HepG2 (cell line): ENCODE results near the gene GNAI2. TPM values are rescaled to one million over a fixed set of nuclear protein-coding genes. Genes with fewer than 3 reads are reported as not detected.

Source experiments
- CREM ChIP-seq, 2 experiments: sonication (generic) in 1 of 2; formaldehyde crosslinking in 1 of 2; IDR thresholded peaks; 2 replicates each; pipeline versions ENCODE4 v1.4.0 to v1.6.1; 2016 to 2020; ENCODE audit warnings: antibody characterized with exemption in 1 of 2, mild to moderate bottlenecking in 1 of 2, missing genetic modification reagents in 1 of 2
- REPIN1 ChIP-seq: sonication (generic); formaldehyde crosslinking; IDR thresholded peaks from 2 replicates; pipeline ENCODE4 v1.8.0; 2022; ENCODE audit warnings: missing genetic modification reagents, low read depth, mild to moderate bottlenecking, borderline replicate concordance
- ZBTB20 ChIP-seq: sonication (generic); formaldehyde crosslinking; IDR thresholded peaks from 2 replicates; pipeline ENCODE4 v1.8.1; 2023; ENCODE audit warnings: missing genetic modification reagents, low read depth, mild to moderate bottlenecking, borderline replicate concordance
- ZNF460 ChIP-seq: sonication (generic); formaldehyde crosslinking; IDR thresholded peaks from 2 replicates; pipeline ENCODE4 v1.5.1; 2020; ENCODE audit warnings: missing genetic modification reagents, mild to moderate bottlenecking, borderline replicate concordance
- polyA plus RNA-seq, 8 experiments: library from polyadenylated mRNA; depleted of rRNA in 3 of 8; stranded (reverse) in 7 of 8; unstranded in 1 of 8; fragments of >200 nt; fragmentation: Illumina TruSeq in 4 of 8; extraction: Trizol in 4 of 8; gene quantifications; 2 replicates each; pipeline versions ENCODE4 v1.2.1 to v1.2.3, GENCODE V29; 2011 to 2016; ENCODE audit warnings: low read depth in 4 of 8, missing spikeins in 1 of 8, mixed read lengths in 1 of 8; ENCODE audit not compliant: insufficient read depth in 1 of 8
- total RNA-seq, 5 experiments: library from RNA; depleted of rRNA; stranded (reverse); fragments of >200 nt; fragmentation: Illumina TruSeq; extraction: Trizol; gene quantifications; 2 replicates each; pipeline ENCODE4 v1.2.3, GENCODE V29; 2016; ENCODE audit warnings: low read depth in 1 of 5
- TF ChIP-seq, protein P1 (sequence below): sonication (generic); formaldehyde crosslinking; IDR thresholded peaks from one replicate; pipeline ENCODE4 v1.5.1; 2020; ENCODE audit warnings: mild to moderate bottlenecking, missing genetic modification reagents; ENCODE audit errors: not compliant biosample characterization
- TF ChIP-seq, protein P2 (sequence below): sonication (generic); formaldehyde crosslinking; IDR thresholded peaks from 2 replicates; pipeline ENCODE4 v1.4.0; 2020; ENCODE audit warnings: missing genetic modification reagents
- TF ChIP-seq, protein P3 (sequence below): sonication (generic); formaldehyde crosslinking; IDR thresholded peaks from 2 replicates; pipeline ENCODE4 v1.8.0; 2023; ENCODE audit warnings: mild to moderate bottlenecking, missing genetic modification reagents
- TF ChIP-seq, protein P4 (sequence below): sonication (generic); formaldehyde crosslinking; conservative IDR thresholded peaks from 2 replicates; pipeline ENCODE4 v1.4.0; 2020; ENCODE audit warnings: mild to moderate bottlenecking, missing genetic modification reagents, moderate library complexity

The GNAI2 gene
- total and polyA plus RNA-seq, 2 of the 13 experiments (the other 11 are each of a cell fraction or from before 2014, with no cell fraction given), result 51.1 to 66.2 TPM

DNA sequence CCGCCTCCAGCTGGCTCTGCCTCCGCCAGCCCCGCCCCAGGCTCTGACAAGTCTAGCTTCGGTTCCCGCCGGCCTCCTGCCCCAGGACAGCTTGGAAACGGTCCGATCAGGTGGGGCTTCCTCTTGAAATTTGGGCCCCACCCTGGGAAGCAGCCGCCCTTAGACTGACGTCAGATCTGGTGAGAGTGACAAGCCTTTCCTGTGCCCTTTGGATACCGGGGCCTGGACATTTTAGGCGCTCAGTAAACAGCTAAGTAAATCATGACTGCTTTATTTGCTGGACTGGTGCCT is 63.6 kb downstream of the GNAI2 start (continued):
- TF ChIP-seq, protein P1, sequence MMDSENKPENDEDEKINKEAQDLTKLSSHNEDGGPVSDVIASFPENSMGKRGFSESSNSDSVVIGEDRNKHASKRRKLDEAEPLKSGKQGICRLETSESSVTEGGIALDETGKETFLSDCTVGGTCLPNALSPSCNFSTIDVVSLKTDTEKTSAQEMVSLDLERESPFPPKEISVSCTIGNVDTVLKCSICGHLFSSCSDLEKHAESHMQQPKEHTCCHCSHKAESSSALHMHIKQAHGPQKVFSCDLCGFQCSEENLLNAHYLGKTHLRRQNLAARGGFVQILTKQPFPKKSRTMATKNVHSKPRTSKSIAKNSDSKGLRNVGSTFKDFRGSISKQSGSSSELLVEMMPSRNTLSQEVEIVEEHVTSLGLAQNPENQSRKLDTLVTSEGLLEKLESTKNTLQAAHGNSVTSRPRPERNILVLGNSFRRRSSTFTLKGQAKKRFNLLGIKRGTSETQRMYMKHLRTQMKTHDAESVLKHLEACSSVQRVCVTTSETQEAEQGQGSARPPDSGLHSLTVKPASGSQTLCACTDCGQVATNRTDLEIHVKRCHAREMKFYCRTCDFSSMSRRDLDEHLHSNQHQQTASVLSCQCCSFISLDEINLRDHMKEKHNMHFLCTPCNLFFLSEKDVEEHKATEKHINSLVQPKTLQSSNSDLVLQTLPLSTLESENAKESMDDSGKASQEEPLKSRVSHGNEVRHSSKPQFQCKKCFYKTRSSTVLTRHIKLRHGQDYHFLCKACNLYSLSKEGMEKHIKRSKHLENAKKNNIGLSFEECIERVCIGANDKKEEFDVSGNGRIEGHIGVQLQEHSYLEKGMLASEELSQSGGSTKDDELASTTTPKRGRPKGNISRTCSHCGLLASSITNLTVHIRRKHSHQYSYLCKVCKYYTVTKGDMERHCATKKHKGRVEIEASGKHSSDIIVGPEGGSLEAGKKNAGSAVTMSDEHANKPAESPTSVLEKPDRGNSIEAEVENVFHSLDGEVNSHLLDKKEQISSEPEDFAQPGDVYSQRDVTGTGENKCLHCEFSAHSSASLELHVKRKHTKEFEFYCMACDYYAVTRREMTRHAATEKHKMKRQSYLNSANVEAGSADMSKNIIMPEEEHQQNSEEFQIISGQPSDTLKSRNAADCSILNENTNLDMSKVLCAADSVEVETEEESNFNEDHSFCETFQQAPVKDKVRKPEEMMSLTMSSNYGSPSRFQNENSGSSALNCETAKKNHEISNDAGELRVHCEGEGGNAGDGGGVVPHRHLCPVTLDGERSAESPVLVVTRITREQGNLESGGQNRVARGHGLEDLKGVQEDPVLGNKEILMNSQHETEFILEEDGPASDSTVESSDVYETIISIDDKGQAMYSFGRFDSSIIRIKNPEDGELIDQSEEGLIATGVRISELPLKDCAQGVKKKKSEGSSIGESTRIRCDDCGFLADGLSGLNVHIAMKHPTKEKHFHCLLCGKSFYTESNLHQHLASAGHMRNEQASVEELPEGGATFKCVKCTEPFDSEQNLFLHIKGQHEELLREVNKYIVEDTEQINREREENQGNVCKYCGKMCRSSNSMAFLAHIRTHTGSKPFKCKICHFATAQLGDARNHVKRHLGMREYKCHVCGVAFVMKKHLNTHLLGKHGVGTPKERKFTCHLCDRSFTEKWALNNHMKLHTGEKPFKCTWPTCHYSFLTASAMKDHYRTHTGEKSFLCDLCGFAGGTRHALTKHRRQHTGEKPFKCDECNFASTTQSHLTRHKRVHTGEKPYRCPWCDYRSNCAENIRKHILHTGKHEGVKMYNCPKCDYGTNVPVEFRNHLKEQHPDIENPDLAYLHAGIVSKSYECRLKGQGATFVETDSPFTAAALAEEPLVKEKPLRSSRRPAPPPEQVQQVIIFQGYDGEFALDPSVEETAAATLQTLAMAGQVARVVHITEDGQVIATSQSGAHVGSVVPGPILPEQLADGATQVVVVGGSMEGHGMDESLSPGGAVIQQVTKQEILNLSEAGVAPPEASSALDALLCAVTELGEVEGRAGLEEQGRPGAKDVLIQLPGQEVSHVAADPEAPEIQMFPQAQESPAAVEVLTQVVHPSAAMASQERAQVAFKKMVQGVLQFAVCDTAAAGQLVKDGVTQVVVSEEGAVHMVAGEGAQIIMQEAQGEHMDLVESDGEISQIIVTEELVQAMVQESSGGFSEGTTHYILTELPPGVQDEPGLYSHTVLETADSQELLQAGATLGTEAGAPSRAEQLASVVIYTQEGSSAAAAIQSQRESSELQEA (CRISPR knock-in tag), result no peak
- TF ChIP-seq REPIN1 (CRISPR knock-in tag), result peak; percentile 34; the same call in 1 of the 2 replicates
- TF ChIP-seq, protein P2, sequence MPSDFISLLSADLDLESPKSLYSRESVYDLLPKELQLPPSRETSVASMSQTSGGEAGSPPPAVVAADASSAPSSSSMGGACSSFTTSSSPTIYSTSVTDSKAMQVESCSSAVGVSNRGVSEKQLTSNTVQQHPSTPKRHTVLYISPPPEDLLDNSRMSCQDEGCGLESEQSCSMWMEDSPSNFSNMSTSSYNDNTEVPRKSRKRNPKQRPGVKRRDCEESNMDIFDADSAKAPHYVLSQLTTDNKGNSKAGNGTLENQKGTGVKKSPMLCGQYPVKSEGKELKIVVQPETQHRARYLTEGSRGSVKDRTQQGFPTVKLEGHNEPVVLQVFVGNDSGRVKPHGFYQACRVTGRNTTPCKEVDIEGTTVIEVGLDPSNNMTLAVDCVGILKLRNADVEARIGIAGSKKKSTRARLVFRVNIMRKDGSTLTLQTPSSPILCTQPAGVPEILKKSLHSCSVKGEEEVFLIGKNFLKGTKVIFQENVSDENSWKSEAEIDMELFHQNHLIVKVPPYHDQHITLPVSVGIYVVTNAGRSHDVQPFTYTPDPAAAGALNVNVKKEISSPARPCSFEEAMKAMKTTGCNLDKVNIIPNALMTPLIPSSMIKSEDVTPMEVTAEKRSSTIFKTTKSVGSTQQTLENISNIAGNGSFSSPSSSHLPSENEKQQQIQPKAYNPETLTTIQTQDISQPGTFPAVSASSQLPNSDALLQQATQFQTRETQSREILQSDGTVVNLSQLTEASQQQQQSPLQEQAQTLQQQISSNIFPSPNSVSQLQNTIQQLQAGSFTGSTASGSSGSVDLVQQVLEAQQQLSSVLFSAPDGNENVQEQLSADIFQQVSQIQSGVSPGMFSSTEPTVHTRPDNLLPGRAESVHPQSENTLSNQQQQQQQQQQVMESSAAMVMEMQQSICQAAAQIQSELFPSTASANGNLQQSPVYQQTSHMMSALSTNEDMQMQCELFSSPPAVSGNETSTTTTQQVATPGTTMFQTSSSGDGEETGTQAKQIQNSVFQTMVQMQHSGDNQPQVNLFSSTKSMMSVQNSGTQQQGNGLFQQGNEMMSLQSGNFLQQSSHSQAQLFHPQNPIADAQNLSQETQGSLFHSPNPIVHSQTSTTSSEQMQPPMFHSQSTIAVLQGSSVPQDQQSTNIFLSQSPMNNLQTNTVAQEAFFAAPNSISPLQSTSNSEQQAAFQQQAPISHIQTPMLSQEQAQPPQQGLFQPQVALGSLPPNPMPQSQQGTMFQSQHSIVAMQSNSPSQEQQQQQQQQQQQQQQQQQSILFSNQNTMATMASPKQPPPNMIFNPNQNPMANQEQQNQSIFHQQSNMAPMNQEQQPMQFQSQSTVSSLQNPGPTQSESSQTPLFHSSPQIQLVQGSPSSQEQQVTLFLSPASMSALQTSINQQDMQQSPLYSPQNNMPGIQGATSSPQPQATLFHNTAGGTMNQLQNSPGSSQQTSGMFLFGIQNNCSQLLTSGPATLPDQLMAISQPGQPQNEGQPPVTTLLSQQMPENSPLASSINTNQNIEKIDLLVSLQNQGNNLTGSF (CRISPR knock-in tag), result 0 out of 2 replicates have a peak, but pooled peaks have one; percentile 20
- TF ChIP-seq, protein P3, sequence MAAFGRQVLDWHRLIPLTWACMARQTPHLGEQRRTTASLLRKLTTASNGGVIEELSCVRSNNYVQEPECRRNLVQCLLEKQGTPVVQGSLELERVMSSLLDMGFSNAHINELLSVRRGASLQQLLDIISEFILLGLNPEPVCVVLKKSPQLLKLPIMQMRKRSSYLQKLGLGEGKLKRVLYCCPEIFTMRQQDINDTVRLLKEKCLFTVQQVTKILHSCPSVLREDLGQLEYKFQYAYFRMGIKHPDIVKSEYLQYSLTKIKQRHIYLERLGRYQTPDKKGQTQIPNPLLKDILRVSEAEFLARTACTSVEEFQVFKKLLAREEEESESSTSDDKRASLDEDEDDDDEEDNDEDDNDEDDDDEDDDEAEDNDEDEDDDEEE (CRISPR knock-in tag), result 0 out of 2 replicates have a peak, but pooled peaks have one; percentile 78
- TF ChIP-seq ZNF460 (CRISPR knock-in tag), result no peak
- TF ChIP-seq, protein P4, sequence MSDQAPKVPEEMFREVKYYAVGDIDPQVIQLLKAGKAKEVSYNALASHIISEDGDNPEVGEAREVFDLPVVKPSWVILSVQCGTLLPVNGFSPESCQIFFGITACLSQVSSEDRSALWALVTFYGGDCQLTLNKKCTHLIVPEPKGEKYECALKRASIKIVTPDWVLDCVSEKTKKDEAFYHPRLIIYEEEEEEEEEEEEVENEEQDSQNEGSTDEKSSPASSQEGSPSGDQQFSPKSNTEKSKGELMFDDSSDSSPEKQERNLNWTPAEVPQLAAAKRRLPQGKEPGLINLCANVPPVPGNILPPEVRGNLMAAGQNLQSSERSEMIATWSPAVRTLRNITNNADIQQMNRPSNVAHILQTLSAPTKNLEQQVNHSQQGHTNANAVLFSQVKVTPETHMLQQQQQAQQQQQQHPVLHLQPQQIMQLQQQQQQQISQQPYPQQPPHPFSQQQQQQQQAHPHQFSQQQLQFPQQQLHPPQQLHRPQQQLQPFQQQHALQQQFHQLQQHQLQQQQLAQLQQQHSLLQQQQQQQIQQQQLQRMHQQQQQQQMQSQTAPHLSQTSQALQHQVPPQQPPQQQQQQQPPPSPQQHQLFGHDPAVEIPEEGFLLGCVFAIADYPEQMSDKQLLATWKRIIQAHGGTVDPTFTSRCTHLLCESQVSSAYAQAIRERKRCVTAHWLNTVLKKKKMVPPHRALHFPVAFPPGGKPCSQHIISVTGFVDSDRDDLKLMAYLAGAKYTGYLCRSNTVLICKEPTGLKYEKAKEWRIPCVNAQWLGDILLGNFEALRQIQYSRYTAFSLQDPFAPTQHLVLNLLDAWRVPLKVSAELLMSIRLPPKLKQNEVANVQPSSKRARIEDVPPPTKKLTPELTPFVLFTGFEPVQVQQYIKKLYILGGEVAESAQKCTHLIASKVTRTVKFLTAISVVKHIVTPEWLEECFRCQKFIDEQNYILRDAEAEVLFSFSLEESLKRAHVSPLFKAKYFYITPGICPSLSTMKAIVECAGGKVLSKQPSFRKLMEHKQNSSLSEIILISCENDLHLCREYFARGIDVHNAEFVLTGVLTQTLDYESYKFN, result peak; percentile 58
- TF ChIP-seq ZBTB20 (CRISPR knock-in tag), result peak; percentile 56; the same call in 1 of the 2 replicates
- TF ChIP-seq CREM (IDR thresholded peaks at IDR 0.05), result peak; percentile 78
- no peak for TF ChIP-seq CREM (CRISPR knock-in tag; IDR thresholded peaks at IDR 0.05)
